Measurements from ENCODE around the gene ADAMTSL1.

The ADAMTSL1 gene

DNA sequence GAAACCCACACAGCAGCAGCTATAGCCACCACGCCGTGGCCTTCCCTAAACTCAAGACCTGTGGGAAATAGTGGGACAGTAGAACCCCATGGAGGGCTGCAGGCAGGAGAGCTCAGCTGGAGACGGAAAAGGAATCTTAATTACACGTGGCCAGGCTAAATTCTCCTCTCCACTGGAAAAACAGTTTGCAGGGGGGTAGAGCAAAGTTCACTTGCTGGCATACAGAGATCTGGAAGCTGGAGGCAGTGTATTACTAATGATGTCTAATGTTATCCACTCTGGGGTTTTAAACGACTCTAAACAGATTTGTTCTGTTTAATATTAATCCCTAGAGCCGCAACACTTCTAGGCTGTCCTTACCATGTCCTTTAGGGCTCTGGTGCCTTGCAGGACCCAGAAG is 302.0 kb downstream of the ADAMTSL1 start:
- Mint-ChIP-seq H3K4me1 (no peaks in the 10 kb centered on the region), H3K36me3 (no peaks in the 10 kb centered on the region), H3K9me3 (peaks cover 4 to 5% of the 10 kb centered on the region in 2 donors), H3K27ac (no peak overlapping the region), H3K4me3 (no peak overlapping the region), H3K27me3 (no peaks in the 10 kb centered on the region)
- no peak for DNase-seq
- ATAC-seq (replicated peaks): no peak

DNA sequence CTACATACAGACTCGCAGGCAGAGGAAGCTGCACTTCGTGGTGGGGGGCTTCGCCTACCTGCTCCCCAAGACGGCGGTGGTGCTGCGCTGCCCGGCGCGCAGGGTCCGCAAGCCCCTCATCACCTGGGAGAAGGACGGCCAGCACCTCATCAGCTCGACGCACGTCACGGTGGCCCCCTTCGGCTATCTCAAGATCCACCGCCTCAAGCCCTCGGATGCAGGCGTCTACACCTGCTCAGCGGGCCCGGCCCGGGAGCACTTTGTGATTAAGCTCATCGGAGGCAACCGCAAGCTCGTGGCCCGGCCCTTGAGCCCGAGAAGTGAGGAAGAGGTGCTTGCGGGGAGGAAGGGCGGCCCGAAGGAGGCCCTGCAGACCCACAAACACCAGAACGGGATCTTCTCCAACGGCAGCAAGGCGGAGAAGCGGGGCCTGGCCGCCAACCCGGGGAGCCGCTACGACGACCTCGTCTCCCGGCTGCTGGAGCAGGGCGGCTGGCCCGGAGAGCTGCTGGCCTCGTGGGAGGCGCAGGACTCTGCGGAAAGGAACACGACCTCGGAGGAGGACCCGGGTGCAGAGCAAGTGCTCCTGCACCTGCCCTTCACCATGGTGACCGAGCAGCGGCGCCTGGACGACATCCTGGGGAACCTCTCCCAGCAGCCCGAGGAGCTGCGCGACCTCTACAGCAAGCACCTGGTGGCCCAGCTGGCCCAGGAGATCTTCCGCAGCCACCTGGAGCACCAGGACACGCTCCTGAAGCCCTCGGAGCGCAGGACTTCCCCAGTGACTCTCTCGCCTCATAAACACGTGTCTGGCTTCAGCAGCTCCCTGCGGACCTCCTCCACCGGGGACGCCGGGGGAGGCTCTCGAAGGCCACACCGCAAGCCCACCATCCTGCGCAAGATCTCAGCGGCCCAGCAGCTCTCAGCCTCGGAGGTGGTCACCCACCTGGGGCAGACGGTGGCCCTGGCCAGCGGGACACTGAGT is 303.2 kb downstream of the ADAMTSL1 start:
- H3K36me3 Mint-ChIP-seq: no peaks in the 10 kb centered on the region
- no peaks in the 10 kb centered on the region for H3K27me3 Mint-ChIP-seq
- ATAC-seq (replicated peaks) (no peak), DNase-seq (no peak)
- no peak overlapping the region for H3K27ac Mint-ChIP-seq
- H3K4me3 Mint-ChIP-seq: no peak overlapping the region
- no peaks in the 10 kb centered on the region for H3K4me1 Mint-ChIP-seq
- H3K9me3 Mint-ChIP-seq: peaks cover 4% of the 10 kb centered on the region in 2 donors

DNA sequence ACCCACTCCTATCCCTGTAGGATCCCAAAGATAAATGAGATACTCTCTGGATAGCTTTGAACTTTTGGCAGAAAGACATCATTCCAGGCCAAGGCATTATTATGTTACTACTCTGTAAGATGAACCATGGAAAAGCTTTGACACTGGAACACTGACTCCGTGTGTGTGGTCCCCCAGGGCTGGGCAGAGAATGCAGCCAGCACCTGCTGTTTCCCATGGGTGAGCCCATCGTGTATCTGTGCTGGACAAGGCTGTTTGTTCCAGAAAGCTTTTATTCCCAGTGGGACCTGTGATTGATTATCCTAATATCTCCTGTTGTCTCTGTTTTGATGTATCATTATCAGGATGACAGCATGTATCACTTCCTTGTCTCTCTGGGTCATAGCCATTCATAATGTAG is 304.2 kb downstream of the ADAMTSL1 start:
- DNase-seq (no peak), ATAC-seq (replicated peaks) (no peak)
- no peaks in the 10 kb centered on the region for H3K27me3 Mint-ChIP-seq
- H3K27ac Mint-ChIP-seq: no peak overlapping the region
- no peaks in the 10 kb centered on the region for H3K36me3 Mint-ChIP-seq
- H3K4me1 Mint-ChIP-seq: no peaks in the 10 kb centered on the region
- H3K9me3 Mint-ChIP-seq: peaks cover 4% of the 10 kb centered on the region in 2 donors
- H3K4me3 Mint-ChIP-seq: no peak overlapping the region

DNA sequence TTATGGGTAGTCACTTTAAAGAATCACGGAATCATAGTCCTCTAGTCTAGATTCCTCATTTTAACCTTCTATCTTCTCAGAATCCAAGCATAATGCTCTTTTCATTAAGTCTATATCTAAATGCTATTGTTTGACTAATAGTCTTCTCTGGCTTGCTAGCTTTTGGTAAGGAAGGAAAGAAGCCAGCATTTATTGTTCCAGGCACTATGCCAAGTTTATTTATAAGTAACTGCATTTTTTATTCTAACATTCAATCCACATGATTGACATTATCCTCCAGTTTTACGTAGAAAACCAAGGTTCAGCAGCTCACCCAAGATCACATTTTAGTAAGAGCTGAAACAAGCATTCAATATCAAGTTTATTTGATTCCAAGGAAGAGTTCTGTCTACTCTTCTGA is 304.9 kb downstream of the ADAMTSL1 start:
- ATAC-seq (replicated peaks): no peak
- H3K27me3 Mint-ChIP-seq: no peaks in the 10 kb centered on the region

DNA sequence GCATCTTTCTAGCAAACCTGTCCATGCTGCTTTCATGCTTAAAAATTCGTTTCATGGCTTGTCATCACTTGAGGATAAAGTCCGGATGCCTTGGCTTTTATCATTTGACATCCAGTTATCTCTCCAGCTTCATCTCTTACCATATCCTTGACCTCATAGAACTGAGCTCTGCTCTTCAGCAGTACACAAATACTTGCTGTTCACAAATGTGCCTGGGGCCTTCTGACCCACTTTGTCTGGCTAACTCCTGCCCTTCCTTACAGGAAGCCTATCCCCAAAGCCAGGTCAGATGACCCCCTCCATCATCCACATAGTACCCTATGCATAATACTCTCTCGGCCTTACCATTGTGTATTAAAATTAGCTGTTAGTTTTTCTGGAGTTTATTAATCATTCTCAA is 310.0 kb downstream of the ADAMTSL1 start:
- no peak overlapping the region for H3K4me3 Mint-ChIP-seq
- no peak for DNase-seq
- H3K27ac Mint-ChIP-seq: no peak overlapping the region
- H3K27me3 Mint-ChIP-seq: no peaks in the 10 kb centered on the region
- no peaks in the 10 kb centered on the region for H3K9me3 Mint-ChIP-seq
- no peaks in the 10 kb centered on the region for H3K36me3 Mint-ChIP-seq
- no peaks in the 10 kb centered on the region for H3K4me1 Mint-ChIP-seq
- no peak for ATAC-seq (replicated peaks)

More for the DNA sequence above, 304.9 kb downstream of the ADAMTSL1 start:
- no peak overlapping the region for H3K4me3 Mint-ChIP-seq
- H3K36me3 Mint-ChIP-seq: no peaks in the 10 kb centered on the region
- no peaks in the 10 kb centered on the region for H3K4me1 Mint-ChIP-seq
- H3K9me3 Mint-ChIP-seq: peaks cover 4% of the 10 kb centered on the region in 2 donors
- DNase-seq: no peak
- no peak overlapping the region for H3K27ac Mint-ChIP-seq

DNA sequence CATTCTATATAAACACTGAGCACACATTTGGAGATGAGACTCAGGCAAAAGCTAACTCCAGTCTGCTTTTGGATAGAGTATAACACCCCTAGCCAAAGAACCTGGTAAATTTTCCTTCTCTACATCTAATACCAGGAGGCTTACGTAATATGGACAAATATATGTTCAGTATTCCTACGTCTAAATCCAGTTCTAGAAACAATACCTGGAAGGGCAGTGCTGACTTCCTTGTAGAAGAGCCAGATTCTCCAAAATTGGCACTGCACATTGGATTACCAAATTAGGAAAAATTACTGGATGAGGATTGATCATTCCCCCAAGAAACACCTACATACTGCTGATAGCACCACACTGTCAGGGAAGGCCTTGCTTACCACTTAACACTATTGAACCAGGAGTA is 311.7 kb downstream of the ADAMTSL1 start:
- Mint-ChIP-seq H3K4me3 (no peak overlapping the region), H3K9me3 (no peaks in the 10 kb centered on the region), H3K27me3 (no peaks in the 10 kb centered on the region), H3K36me3 (no peaks in the 10 kb centered on the region), H3K27ac (no peak overlapping the region), H3K4me1 (no peaks in the 10 kb centered on the region)
- no peak for ATAC-seq (replicated peaks)
- DNase-seq: no peak

DNA sequence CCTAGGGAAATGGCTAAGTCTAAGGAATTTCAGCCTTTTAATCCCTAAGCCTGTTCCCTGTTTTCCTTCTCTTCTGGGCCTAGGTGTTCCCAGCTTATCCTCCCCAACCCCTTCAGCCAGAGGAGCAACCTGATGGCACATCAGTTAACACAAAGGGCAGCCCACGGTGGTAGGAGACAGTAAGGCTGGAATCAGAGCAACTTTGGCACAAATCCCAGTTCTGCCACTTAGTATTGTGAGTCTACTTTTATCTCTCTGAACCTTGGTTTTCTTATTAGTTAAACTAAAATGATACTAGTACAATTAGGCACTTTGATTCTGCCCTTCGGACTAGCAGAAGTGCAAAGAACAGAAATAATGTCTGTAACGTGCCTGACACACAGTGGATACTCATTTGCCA is 312.2 kb downstream of the ADAMTSL1 start:
- no peaks in the 10 kb centered on the region for H3K4me1 Mint-ChIP-seq
- no peak for ATAC-seq (replicated peaks)
- H3K4me3 Mint-ChIP-seq: no peak overlapping the region
- no peaks in the 10 kb centered on the region for H3K27me3 Mint-ChIP-seq
- H3K36me3 Mint-ChIP-seq: no peaks in the 10 kb centered on the region
- H3K27ac Mint-ChIP-seq: no peak overlapping the region
- DNase-seq: no peak
- no peaks in the 10 kb centered on the region for H3K9me3 Mint-ChIP-seq

DNA sequence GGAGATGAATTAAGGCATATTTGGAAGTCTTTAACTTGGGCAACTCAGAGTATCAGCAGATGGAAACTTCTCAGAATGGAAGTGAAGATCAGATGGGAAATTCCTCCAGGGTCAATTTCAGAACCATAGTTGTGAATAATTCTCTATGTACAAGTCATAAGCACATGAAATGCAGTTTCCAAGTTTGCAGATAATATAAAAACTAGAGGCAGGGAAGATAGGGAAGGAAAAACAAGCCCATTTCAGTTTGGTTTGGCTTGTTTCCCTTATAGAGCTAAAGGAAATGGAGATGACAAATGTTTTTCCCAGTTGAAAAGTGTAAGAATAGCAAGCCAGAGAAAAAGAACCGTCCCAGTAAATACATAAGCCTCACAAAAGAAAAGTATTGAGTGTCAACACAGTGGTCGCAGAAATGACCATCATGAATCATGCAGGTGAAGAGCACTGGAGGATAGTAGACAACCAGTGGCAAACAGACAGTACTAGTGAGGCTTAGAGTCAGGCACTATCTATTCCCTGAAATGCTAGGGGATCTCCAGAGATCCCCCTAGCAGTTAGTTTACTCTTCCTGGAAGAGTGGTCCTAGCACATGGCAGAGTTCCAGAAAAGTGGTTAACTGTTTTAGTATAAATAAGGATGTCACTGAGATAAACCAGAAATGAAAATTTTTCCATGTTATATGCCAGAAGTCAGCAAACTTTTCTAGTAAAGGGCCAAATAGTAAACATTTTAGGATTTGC is 313.1 kb downstream of the ADAMTSL1 start:
- no peak overlapping the region for H3K27ac Mint-ChIP-seq
- DNase-seq: no peak
- no peaks in the 10 kb centered on the region for H3K4me1 Mint-ChIP-seq
- H3K27me3 Mint-ChIP-seq: no peaks in the 10 kb centered on the region
- no peak overlapping the region for H3K4me3 Mint-ChIP-seq
- no peaks in the 10 kb centered on the region for H3K36me3 Mint-ChIP-seq
- no peaks in the 10 kb centered on the region for H3K9me3 Mint-ChIP-seq
- no peak for ATAC-seq (replicated peaks)

DNA sequence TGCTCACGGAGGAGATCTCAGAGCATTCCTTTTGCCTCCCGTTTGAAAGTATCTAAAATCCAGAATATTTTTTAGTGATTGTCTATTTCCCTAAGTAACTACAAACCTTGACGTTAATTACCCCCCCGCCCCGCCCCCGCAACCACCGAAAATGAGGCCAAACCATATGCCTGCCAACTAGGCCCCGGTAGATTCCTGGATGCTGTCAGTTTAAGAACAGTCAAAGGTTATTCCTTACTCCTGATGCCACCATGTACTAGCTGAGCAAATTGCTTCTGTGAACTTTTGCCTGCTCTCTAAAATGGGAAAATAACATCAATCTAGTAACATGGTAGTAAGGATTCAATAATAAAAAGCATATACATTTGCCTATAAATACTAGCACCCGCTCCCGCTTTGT is 314.3 kb downstream of the ADAMTSL1 start:
- Mint-ChIP-seq H3K4me1 (no peaks in the 10 kb centered on the region), H3K36me3 (no peaks in the 10 kb centered on the region), H3K9me3 (no peaks in the 10 kb centered on the region), H3K4me3 (no peak overlapping the region), H3K27me3 (no peaks in the 10 kb centered on the region), H3K27ac (no peak overlapping the region)
- ATAC-seq (replicated peaks) (no peak), DNase-seq (no peak)

DNA sequence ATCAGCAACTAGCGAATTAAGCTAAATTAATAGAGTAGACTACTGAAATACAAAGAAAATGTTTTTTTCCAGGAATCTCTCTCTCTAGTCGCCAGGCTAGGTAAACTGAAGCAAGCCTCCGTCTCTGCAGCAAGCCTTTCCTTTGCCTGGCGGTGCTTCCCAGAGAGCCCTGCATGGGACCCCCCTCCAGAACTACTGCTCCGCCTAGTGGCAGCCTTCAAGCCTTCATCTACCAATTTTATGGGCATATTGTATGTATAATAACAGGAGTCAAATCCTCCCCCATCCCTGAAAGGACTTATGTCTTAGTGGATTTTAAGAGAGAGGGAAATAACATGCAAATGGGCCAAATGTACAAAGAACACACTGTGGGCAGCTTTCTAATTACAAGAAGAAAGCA is 317.1 kb downstream of the ADAMTSL1 start:
- Mint-ChIP-seq H3K27me3 (no peaks in the 10 kb centered on the region), H3K9me3 (no peaks in the 10 kb centered on the region), H3K36me3 (no peaks in the 10 kb centered on the region), H3K4me1 (no peaks in the 10 kb centered on the region), H3K4me3 (no peak overlapping the region), H3K27ac (no peak overlapping the region)
- ATAC-seq (replicated peaks) (no peak), DNase-seq (no peak)

DNA sequence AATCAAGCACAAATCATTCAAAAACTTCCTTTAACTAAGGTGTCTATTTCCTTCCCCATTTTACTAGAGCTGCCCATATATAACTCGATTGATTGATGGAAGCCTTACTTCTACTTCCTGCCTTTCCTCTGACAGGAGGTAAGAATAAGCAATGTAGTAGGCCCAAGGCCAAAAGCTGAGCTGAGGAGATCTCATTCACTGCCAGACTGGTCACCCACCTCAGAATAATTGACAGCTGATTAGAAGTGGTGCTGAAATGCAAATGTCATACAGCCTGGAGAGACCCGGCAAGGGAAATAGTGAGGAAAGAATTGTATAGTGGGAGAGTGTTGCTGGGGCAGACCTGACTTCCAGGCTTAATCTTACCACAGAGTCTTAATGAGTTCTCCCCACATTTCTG is 319.2 kb downstream of the ADAMTSL1 start:
- Mint-ChIP-seq H3K4me3 (no peak overlapping the region), H3K4me1 (no peaks in the 10 kb centered on the region), H3K36me3 (no peaks in the 10 kb centered on the region), H3K27me3 (no peaks in the 10 kb centered on the region), H3K9me3 (no peaks in the 10 kb centered on the region), H3K27ac (no peak overlapping the region)
- no peak for DNase-seq
- no peak for ATAC-seq (replicated peaks)

DNA sequence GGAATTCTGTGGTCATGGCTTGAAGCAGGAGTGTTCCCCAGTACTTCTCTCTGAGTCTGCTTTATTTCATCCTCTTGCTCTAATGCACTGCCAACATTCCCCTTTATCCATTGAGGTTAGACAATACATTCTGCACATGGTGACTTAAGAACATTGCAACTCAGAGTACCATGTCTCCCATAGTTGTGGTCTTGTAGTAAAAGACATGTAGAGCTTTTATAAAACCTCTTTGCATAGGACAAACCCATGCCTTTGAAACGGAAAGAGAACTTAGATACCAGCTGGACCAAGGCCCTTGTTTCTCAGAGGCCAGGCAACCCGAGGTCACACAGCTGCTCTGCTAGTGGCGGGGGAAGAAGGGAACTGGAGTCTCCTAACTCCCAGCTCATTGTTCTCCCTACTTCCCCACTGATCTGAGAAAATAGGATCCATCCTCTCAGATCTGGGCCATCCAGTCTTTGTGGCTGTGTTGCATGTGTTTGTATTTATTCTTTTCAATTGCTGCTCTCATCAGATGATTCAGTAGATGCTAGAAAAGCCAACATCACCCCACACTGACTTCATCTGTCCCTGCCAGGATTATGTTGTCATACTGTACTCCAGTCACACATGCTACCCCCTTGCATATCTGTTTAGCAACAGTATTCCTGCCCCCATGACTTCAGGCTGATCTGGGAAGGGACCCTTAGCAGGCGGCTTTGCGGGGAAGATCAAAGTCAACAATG is 322.2 kb downstream of the ADAMTSL1 start:
- Mint-ChIP-seq H3K27me3 (peaks cover 0 to 4% of the 10 kb centered on the region in 2 donors), H3K4me3 (no peak overlapping the region), H3K4me1 (no peaks in the 10 kb centered on the region), H3K36me3 (no peaks in the 10 kb centered on the region), H3K27ac (no peak overlapping the region), H3K9me3 (no peaks in the 10 kb centered on the region)
- no peak for DNase-seq
- ATAC-seq (replicated peaks): no peak

DNA sequence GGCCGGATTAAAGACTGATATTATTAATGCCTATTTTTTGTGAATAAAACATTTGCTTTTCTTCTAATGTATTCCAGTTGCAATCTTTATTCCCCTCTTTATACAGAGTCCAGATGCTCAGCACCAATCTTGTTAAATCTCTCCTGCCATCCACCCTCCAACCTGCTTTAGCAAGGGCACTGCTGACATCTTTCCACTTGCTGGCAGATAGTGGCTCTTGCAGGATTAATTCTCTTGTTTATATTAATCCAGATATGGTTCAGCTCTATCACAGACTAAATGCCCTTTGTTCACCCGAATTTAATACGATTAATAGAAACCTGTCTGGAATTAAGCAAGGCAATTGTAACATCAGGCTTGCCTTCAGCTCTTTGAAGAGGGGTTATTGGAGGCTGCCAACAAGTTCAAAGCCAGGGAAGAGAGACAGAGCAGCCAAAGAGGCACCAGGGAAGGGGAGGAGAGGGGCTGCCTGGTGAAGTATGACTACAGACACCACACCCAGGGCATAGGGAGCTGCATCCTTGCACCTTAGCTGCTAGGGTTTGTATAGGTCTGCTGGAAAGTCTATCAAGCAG is 322.8 kb downstream of the ADAMTSL1 start:
- no peak overlapping the region for H3K27ac Mint-ChIP-seq
- H3K4me3 Mint-ChIP-seq: no peak overlapping the region

DNA sequence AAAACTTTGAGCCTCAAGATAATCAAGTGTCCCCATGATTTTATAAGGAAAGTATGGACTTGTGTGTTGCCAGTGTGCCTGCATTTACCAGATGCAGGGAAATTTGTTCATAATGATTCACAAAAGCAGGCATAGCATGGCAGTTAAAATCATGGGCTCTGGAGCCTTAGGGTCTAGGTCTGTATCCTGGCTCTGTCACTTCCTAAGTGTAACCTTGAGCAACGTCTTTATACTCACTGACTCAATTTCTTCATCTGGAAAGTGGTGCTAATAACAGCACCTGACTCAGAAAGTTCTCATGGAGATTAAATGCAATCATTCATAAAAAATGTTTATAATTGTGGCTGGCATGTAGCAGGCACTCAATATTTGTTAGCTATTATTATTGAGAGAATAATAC is 324.2 kb downstream of the ADAMTSL1 start:
- Mint-ChIP-seq H3K27ac (no peak overlapping the region), H3K36me3 (no peaks in the 10 kb centered on the region), H3K9me3 (peaks cover 5 to 7% of the 10 kb centered on the region in 2 donors), H3K4me3 (no peak overlapping the region), H3K4me1 (no peaks in the 10 kb centered on the region), H3K27me3 (peaks cover 0 to 4% of the 10 kb centered on the region in 2 donors)
- no peak for ATAC-seq (replicated peaks)
- DNase-seq: no peak

More for the DNA sequence above, 322.8 kb downstream of the ADAMTSL1 start:
- Mint-ChIP-seq H3K36me3 (no peaks in the 10 kb centered on the region), H3K9me3 (peaks cover 5 to 6% of the 10 kb centered on the region in 2 donors), H3K4me1 (no peaks in the 10 kb centered on the region), H3K27me3 (peaks cover 0 to 4% of the 10 kb centered on the region in 2 donors)
- ATAC-seq (replicated peaks) (no peak), DNase-seq (no peak)

All from stimulated activated naive B cell treated with anti-CD40 and anti-IgM and Interleukin-4, amounts not matched to agents 10 μg/mL and 1 μg/mL and 100 μg/mL, for 72 hours (primary cell).